ENCODE results near the gene CFAP65. TPM values are rescaled to one million over a fixed set of nuclear protein-coding genes. Genes with fewer than 3 reads are reported as not detected.

CFAP65 gene
- total and polyA plus RNA-seq, 2 of the 13 experiments (the other 11 are each of a cell fraction or from before 2014, with no cell fraction given): 0.05 TPM; not detected in 1

DNA sequence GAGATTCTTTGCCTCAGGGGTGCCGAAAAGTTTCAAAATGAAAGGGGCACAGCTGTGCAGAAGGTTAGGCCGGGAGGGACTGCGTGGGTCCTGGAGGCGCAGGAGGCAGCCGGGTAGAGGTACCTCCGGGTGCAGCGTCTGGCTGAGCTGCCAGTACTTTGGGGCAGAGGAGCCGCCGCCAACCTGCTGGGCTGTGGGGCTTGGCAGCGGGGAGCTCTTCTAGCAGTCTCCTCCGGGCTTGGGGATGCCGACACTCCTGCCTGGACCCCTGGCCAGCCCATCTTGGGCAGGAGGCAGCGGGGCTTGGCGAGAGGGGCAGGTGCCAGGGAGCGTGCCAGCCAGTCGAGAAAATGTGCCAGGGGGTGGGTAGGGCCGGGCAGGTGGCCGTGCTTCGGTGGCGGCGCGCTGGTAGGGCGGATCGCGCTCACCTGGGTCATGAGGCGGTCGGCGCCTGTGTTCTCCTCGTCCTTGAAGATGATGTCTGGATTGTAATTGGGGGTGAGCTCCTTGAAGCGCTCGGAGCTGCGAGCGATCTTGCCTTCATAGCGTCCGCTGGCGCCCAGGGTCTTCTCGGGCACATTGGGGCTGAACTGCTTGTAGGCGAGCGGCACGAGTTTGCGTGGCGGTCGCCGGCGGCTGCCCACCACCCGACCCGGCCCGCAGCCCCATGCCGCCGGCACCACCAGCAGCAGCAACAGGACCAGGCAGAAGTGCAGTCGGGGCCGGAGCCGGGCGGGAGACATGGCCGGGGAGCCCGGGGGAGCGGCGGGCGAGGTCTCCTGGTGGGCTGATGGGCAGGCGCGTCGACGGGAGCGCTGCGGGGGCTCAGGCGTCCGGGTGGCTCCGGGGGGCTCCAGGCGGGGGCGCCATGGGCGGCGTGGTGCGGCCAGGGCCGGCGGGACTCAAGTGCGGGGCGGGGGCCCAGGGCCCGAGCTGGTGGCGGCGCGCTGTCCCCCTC is 18.7 kb upstream of the CFAP65 start (continued):
- TF ChIP-seq, protein P1, sequence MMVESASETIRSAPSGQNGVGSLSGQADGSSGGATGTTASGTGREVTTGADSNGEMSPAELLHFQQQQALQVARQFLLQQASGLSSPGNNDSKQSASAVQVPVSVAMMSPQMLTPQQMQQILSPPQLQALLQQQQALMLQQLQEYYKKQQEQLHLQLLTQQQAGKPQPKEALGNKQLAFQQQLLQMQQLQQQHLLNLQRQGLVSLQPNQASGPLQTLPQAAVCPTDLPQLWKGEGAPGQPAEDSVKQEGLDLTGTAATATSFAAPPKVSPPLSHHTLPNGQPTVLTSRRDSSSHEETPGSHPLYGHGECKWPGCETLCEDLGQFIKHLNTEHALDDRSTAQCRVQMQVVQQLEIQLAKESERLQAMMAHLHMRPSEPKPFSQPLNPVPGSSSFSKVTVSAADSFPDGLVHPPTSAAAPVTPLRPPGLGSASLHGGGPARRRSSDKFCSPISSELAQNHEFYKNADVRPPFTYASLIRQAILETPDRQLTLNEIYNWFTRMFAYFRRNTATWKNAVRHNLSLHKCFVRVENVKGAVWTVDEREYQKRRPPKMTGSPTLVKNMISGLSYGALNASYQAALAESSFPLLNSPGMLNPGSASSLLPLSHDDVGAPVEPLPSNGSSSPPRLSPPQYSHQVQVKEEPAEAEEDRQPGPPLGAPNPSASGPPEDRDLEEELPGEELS (CRISPR knock-in tag; IDR thresholded peaks at IDR 0.05): no peak
- TF ChIP-seq ZNF225 (CRISPR knock-in tag; IDR thresholded peaks at IDR 0.05) (peak; percentile 59; the same call in 1 of the 2 replicates), RBFOX2 (IDR thresholded peaks at IDR 0.05; ENCODE audit: low read depth, low read length) (peak; percentile 17; the same call in 1 of the 2 replicates), RCOR2 (CRISPR knock-in tag; IDR thresholded peaks at IDR 0.05) (no peak), ZNF432 (CRISPR knock-in tag; IDR thresholded peaks at IDR 0.05; ENCODE audit: borderline replicate concordance) (no peak), GABPB1 (CRISPR knock-in tag; IDR thresholded peaks at IDR 0.05) (peak; percentile 11; the same call in 1 of the 2 replicates), ZFY (CRISPR knock-in tag; IDR thresholded peaks at IDR 0.05) (peak; percentile 2; the same call in 1 of the 2 replicates), BORCS8-MEF2B (CRISPR knock-in tag; IDR thresholded peaks at IDR 0.05) (no peak; the same call in 1 of the 2 replicates), ZNF672 (CRISPR knock-in tag; IDR thresholded peaks at IDR 0.05) (no peak)
- TF ChIP-seq, protein P2, sequence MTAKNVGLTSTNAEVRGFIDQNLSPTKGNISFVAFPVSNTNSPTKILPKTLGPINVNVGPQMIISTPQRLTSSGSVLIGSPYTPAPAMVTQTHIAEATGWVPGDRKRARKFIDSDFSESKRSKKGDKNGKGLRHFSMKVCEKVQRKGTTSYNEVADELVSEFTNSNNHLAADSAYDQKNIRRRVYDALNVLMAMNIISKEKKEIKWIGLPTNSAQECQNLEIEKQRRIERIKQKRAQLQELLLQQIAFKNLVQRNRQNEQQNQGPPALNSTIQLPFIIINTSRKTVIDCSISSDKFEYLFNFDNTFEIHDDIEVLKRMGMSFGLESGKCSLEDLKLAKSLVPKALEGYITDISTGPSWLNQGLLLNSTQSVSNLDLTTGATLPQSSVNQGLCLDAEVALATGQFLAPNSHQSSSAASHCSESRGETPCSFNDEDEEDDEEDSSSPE (CRISPR knock-in tag; IDR thresholded peaks at IDR 0.05): no peak
- TF ChIP-seq, protein P3, sequence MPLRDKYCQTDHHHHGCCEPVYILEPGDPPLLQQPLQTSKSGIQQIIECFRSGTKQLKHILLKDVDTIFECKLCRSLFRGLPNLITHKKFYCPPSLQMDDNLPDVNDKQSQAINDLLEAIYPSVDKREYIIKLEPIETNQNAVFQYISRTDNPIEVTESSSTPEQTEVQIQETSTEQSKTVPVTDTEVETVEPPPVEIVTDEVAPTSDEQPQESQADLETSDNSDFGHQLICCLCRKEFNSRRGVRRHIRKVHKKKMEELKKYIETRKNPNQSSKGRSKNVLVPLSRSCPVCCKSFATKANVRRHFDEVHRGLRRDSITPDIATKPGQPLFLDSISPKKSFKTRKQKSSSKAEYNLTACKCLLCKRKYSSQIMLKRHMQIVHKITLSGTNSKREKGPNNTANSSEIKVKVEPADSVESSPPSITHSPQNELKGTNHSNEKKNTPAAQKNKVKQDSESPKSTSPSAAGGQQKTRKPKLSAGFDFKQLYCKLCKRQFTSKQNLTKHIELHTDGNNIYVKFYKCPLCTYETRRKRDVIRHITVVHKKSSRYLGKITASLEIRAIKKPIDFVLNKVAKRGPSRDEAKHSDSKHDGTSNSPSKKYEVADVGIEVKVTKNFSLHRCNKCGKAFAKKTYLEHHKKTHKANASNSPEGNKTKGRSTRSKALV (CRISPR knock-in tag; IDR thresholded peaks at IDR 0.05): peak; percentile 64; the same call in 1 of the 2 replicates
- TF ChIP-seq, protein P4, sequence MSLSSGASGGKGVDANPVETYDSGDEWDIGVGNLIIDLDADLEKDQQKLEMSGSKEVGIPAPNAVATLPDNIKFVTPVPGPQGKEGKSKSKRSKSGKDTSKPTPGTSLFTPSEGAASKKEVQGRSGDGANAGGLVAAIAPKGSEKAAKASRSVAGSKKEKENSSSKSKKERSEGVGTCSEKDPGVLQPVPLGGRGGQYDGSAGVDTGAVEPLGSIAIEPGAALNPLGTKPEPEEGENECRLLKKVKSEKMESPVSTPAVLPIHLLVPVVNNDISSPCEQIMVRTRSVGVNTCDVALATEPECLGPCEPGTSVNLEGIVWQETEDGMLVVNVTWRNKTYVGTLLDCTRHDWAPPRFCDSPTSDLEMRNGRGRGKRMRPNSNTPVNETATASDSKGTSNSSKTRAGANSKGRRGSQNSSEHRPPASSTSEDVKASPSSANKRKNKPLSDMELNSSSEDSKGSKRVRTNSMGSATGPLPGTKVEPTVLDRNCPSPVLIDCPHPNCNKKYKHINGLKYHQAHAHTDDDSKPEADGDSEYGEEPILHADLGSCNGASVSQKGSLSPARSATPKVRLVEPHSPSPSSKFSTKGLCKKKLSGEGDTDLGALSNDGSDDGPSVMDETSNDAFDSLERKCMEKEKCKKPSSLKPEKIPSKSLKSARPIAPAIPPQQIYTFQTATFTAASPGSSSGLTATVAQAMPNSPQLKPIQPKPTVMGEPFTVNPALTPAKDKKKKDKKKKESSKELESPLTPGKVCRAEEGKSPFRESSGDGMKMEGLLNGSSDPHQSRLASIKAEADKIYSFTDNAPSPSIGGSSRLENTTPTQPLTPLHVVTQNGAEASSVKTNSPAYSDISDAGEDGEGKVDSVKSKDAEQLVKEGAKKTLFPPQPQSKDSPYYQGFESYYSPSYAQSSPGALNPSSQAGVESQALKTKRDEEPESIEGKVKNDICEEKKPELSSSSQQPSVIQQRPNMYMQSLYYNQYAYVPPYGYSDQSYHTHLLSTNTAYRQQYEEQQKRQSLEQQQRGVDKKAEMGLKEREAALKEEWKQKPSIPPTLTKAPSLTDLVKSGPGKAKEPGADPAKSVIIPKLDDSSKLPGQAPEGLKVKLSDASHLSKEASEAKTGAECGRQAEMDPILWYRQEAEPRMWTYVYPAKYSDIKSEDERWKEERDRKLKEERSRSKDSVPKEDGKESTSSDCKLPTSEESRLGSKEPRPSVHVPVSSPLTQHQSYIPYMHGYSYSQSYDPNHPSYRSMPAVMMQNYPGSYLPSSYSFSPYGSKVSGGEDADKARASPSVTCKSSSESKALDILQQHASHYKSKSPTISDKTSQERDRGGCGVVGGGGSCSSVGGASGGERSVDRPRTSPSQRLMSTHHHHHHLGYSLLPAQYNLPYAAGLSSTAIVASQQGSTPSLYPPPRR (CRISPR knock-in tag; IDR thresholded peaks at IDR 0.05; ENCODE audit: borderline replicate concordance): 0 out of 2 replicates have a peak, but pooled peaks have one; percentile 14
- TF ChIP-seq, protein P5, sequence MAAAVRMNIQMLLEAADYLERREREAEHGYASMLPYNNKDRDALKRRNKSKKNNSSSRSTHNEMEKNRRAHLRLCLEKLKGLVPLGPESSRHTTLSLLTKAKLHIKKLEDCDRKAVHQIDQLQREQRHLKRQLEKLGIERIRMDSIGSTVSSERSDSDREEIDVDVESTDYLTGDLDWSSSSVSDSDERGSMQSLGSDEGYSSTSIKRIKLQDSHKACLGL (CRISPR knock-in tag; IDR thresholded peaks at IDR 0.05): no peak; the same call in none of the 2 replicates

Data from HepG2 (cell line).